ENCODE data around the gene GDPGP1. TPM values are rescaled to one million over a fixed set of nuclear protein-coding genes. Genes with fewer than 3 reads are reported as not detected.

GDPGP1 gene
- total and polyA plus RNA-seq, 9 of the 15 experiments (the other 6 are each of a cell fraction or from before 2014, with no cell fraction given), result 0.78 to 6.1 (median 2.8) TPM

- no peak for TF ChIP-seq ZNF740 (CRISPR knock-in tag; IDR thresholded peaks at IDR 0.05)
- no peak for TF ChIP-seq ZNF740 (tag; IDR thresholded peaks at IDR 0.05)
- TF ChIP-seq HDAC3 (IDR thresholded peaks at IDR 0.05; ENCODE audit: borderline replicate concordance, partially characterized antibody), result no peak
- no peak; the same call in 1 of the 2 replicates for TF ChIP-seq NFE2 (IDR thresholded peaks at IDR 0.05; ENCODE audit: low read depth)
- peak; percentile 78 for TF ChIP-seq JUND (IDR thresholded peaks at IDR 0.05; ENCODE audit: borderline replicate concordance, low read depth, low read length)
- TF ChIP-seq JUND (tag; IDR thresholded peaks at IDR 0.05; ENCODE audit: borderline replicate concordance, low read depth, low read length), result peak; percentile 56; the same call in 1 of the 3 replicates
- TF ChIP-seq TCF7L2 (IDR thresholded peaks at IDR 0.05; ENCODE audit: low read depth, low read length), result no peak
- TF ChIP-seq CREB3 (tag; conservative IDR thresholded peaks at IDR 0.05; ENCODE audit: low read depth), result no peak
- TF ChIP-seq SMARCA4 (IDR thresholded peaks at IDR 0.05), result 0 out of 2 replicates have a peak, but pooled peaks have one; percentile 30
- no peak for TF ChIP-seq STAT5A (IDR thresholded peaks at IDR 0.05; ENCODE audit: borderline replicate concordance, low read length)
- TF ChIP-seq ZNF280A (IDR thresholded peaks at IDR 0.05; ENCODE audit: low read depth, partially characterized antibody), result no peak
- TF ChIP-seq SMAD4 (CRISPR knock-in tag; conservative IDR thresholded peaks at IDR 0.05), result 0 out of 2 replicates have a peak, but pooled peaks have one; percentile 34
- no peak for TF ChIP-seq THRAP3 (IDR thresholded peaks at IDR 0.05; ENCODE audit: borderline replicate concordance)
- peak; percentile 66 for TF ChIP-seq KDM5B (IDR thresholded peaks at IDR 0.05; ENCODE audit: insufficient replicate concordance, low read depth, low read length)
- 0 out of 2 replicates have a peak, but pooled peaks have one; percentile 24 for TF ChIP-seq LCOR (CRISPR knock-in tag; IDR thresholded peaks at IDR 0.05)
- 0 out of 2 replicates have a peak, but pooled peaks have one; percentile 32 for TF ChIP-seq EP400 (IDR thresholded peaks at IDR 0.05)
- TF ChIP-seq NR2C1 (IDR thresholded peaks at IDR 0.05), result peak; percentile 59; the same call in 1 of the 2 replicates
- TF ChIP-seq NR2C1 (tag; IDR thresholded peaks at IDR 0.05), result peak; percentile 45; the same call in 1 of the 2 replicates
- peak; percentile 82 for TF ChIP-seq RBFOX2 (IDR thresholded peaks at IDR 0.05; ENCODE audit: low read depth, low read length)
- no peak for TF ChIP-seq KHSRP (IDR thresholded peaks at IDR 0.05)
- peak; percentile 92 for TF ChIP-seq POLR2G (IDR thresholded peaks at IDR 0.05; ENCODE audit: low read depth, low read length)
- TF ChIP-seq RBM17 (IDR thresholded peaks at IDR 0.05; ENCODE audit: borderline replicate concordance, low read depth, low read length), result no peak
- TF ChIP-seq SP1 (CRISPR knock-in tag; IDR thresholded peaks at IDR 0.05), result peak; percentile 10; the same call in 1 of the 2 replicates
- peak; percentile 56 for TF ChIP-seq BHLHE40 (IDR thresholded peaks at IDR 0.05; ENCODE audit: low read length)
- TF ChIP-seq SRSF1 (IDR thresholded peaks at IDR 0.05; ENCODE audit: low read depth, low read length), result no peak
- TF ChIP-seq SAFB (IDR thresholded peaks at IDR 0.05; ENCODE audit: borderline replicate concordance, low read depth, low read length), result peak; percentile 88
Measured at GRCh38 chr15:90234096-90234988, at the start of gene GDPGP1 (continued).

All from K562 (cell line).